HEK293T (cell line): ENCODE results near the gene SLC25A21.

ENCODE experiments used
- BHLHE40 ChIP-seq: fragments of 450-650 bp; IDR thresholded peaks from 2 replicates; pipeline ENCODE4 v1.6.1; 2016; ENCODE audit warnings: mild to moderate bottlenecking, moderate library complexity, borderline replicate concordance
- CTBP1 ChIP-seq: fragments of 450-650 bp; IDR thresholded peaks from 2 replicates; pipeline ENCODE4 v1.6.1; 2016; ENCODE audit warnings: borderline replicate concordance
- FOXA1 ChIP-seq: fragments of 450-650 bp; IDR thresholded peaks from 2 replicates; pipeline ENCODE4 v1.6.1; 2016; ENCODE audit warnings: mild to moderate bottlenecking
- FOXM1 ChIP-seq: fragments of 450-650 bp; IDR thresholded peaks from 2 replicates; pipeline ENCODE4 v1.6.1; 2017; ENCODE audit warnings: mild to moderate bottlenecking, borderline replicate concordance
- HDGF ChIP-seq: fragments of 450-650 bp; IDR thresholded peaks from 2 replicates; pipeline ENCODE4 v1.6.1; 2017; ENCODE audit warnings: antibody characterized with exemption, borderline replicate concordance
- PKNOX1 ChIP-seq: fragments of 450-650 bp; IDR thresholded peaks from 2 replicates; pipeline ENCODE4 v1.6.1; 2016
- SP1 ChIP-seq: fragments of 450-650 bp; IDR thresholded peaks from 2 replicates; pipeline ENCODE4 v1.6.1; 2017
- TARDBP ChIP-seq: fragments of 450-650 bp; IDR thresholded peaks from 2 replicates; pipeline ENCODE4 v1.6.1; 2016
- ZNF384 ChIP-seq: fragments of 450-650 bp; IDR thresholded peaks from 2 replicates; pipeline ENCODE4 v1.6.1; 2016

GRCh38 chr14:37051153-37051552 lies 121.3 kb downstream of the SLC25A21 start:
- no peak for TF ChIP-seq FOXM1
- no peak for TF ChIP-seq BHLHE40
- no peak for TF ChIP-seq ZNF384
- TF ChIP-seq FOXA1 = no peak
- TF ChIP-seq CTBP1 = no peak
- TF ChIP-seq PKNOX1 = no peak
- no peak for TF ChIP-seq SP1
- no peak for TF ChIP-seq HDGF
- TF ChIP-seq TARDBP = no peak
